Astrocyte (in vitro differentiated cells and primary cell): ENCODE measurements around the gene CNTNAP1. TPM values are rescaled to one million over a fixed set of nuclear protein-coding genes. Genes with fewer than 3 reads are reported as not detected.

Experiments used
- DNase-seq: peaks from one replicate; pipeline ENCODE4 v3.0.0-alpha.2; 2010; ENCODE audit warnings: low read depth
- FAIRE-seq: peaks from 2 replicates; lab custom pipeline; 2011; peaks lifted over from hg19 to GRCh38; lab: Jason Lieb, UNC
- H2AFZ ChIP-seq: 2 replicates; pipeline ENCODE4 v1.6.0; 2012; ENCODE audit warnings: low read depth, low read length, inconsistent platforms
- H3K27ac ChIP-seq: 2 replicates; pipeline ENCODE4 v1.5.1; 2011; ENCODE audit warnings: low read depth, low read length, inconsistent platforms
- H3K27me3 ChIP-seq: 2 replicates; pipeline ENCODE4 v1.6.0; 2011; ENCODE audit warnings: low read length, inconsistent platforms; ENCODE audit not compliant: insufficient read depth
- H3K36me3 ChIP-seq: 2 replicates; pipeline ENCODE4 v1.5.1; 2011; ENCODE audit warnings: low read length, inconsistent platforms; ENCODE audit not compliant: insufficient read depth
- H3K4me1 ChIP-seq: 2 replicates; pipeline ENCODE4 v1.5.1; 2011; ENCODE audit warnings: low read length, inconsistent platforms; ENCODE audit not compliant: insufficient read depth
- H3K4me2 ChIP-seq: 2 replicates; pipeline ENCODE4 v1.6.0; 2012; ENCODE audit warnings: low read length, inconsistent platforms
- H3K4me3 ChIP-seq: 2 replicates; pipeline ENCODE4 v1.5.1; 2011; ENCODE audit warnings: low read depth, mild to moderate bottlenecking, low read length, inconsistent platforms; ENCODE audit not compliant: insufficient read depth
- H3K79me2 ChIP-seq: 2 replicates; pipeline ENCODE4 v1.6.0; 2012; ENCODE audit warnings: mild to moderate bottlenecking, low read length, inconsistent platforms; ENCODE audit not compliant: insufficient read depth
- H3K9ac ChIP-seq: 2 replicates; pipeline ENCODE4 v1.6.0; 2012; ENCODE audit warnings: mild to moderate bottlenecking, low read length, inconsistent platforms
- H3K9me3 ChIP-seq: 2 replicates; pipeline ENCODE4 v1.5.1; 2012; ENCODE audit warnings: low read depth, mild to moderate bottlenecking, low read length, inconsistent platforms; ENCODE audit not compliant: insufficient read depth
- H4K20me1 ChIP-seq: 2 replicates; pipeline ENCODE4 v1.6.0; 2012; ENCODE audit warnings: low read length, inconsistent platforms; ENCODE audit not compliant: insufficient read depth
- H3K27ac Mint-ChIP-seq: one replicate; pipeline ENCODE4 v1.8.0; 2021; ENCODE audit warnings: mild to moderate bottlenecking, mixed read lengths; ENCODE audit not compliant: unreplicated experiment
- H3K27me3 Mint-ChIP-seq: one replicate; pipeline ENCODE4 v1.8.0; 2021; ENCODE audit warnings: low read depth, mixed read lengths; ENCODE audit not compliant: unreplicated experiment
- H3K36me3 Mint-ChIP-seq: one replicate; pipeline ENCODE4 v1.8.0; 2021; ENCODE audit warnings: low read depth, mixed read lengths; ENCODE audit not compliant: unreplicated experiment
- H3K4me1 Mint-ChIP-seq: one replicate; pipeline ENCODE4 v1.8.0; 2021; ENCODE audit warnings: low read depth, mixed read lengths; ENCODE audit not compliant: unreplicated experiment
- H3K4me3 Mint-ChIP-seq: one replicate; pipeline ENCODE4 v1.8.0; 2021; ENCODE audit warnings: mild to moderate bottlenecking, moderate library complexity, mixed read lengths; ENCODE audit not compliant: unreplicated experiment
- H3K9me3 Mint-ChIP-seq: one replicate; pipeline ENCODE4 v1.8.0; 2021; ENCODE audit warnings: mild to moderate bottlenecking, mixed read lengths; ENCODE audit not compliant: unreplicated experiment
- EZH2 ChIP-seq: IDR thresholded peaks from 2 replicates; pipeline ENCODE4 v1.6.1; 2012; ENCODE audit warnings: mild to moderate bottlenecking, low read length, inconsistent platforms; ENCODE audit not compliant: insufficient read depth
- total RNA-seq: library from RNA; stranded (reverse); gene quantifications from 2 replicates; pipeline ENCODE4 v1.2.1, GENCODE V29; 2021
- TF ChIP-seq, protein P1 (sequence below): IDR thresholded peaks from 2 replicates; pipeline ENCODE4 v1.5.1; 2011; ENCODE audit warnings: low read depth, mild to moderate bottlenecking, inconsistent platforms, low read length, moderate library complexity; ENCODE audit not compliant: insufficient read depth

The CNTNAP1 gene
- total RNA-seq, 1 donor from 2014 or later, result 16.4 TPM

GRCh38 chr17:42744806-42745617 lies 62.7 kb downstream of the CNTNAP1 start, which contains the start of gene EZH1:
Gene EZH1 (minus strand): TSS chr17:42745040. CDS start chr17:42728941, 16,099 bp downstream.
- TF ChIP-seq EZH2, result no peak
- TF ChIP-seq, protein P1, sequence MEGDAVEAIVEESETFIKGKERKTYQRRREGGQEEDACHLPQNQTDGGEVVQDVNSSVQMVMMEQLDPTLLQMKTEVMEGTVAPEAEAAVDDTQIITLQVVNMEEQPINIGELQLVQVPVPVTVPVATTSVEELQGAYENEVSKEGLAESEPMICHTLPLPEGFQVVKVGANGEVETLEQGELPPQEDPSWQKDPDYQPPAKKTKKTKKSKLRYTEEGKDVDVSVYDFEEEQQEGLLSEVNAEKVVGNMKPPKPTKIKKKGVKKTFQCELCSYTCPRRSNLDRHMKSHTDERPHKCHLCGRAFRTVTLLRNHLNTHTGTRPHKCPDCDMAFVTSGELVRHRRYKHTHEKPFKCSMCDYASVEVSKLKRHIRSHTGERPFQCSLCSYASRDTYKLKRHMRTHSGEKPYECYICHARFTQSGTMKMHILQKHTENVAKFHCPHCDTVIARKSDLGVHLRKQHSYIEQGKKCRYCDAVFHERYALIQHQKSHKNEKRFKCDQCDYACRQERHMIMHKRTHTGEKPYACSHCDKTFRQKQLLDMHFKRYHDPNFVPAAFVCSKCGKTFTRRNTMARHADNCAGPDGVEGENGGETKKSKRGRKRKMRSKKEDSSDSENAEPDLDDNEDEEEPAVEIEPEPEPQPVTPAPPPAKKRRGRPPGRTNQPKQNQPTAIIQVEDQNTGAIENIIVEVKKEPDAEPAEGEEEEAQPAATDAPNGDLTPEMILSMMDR, result no peak
- peaks cover 18% of the 10 kb centered on the region for H3K79me2 ChIP-seq
- H3K4me2 ChIP-seq, result peak within 1 kb of the TSS; percentile 99
- peaks cover 7% of the 10 kb centered on the region for H3K27me3 ChIP-seq
- no peaks in the 10 kb centered on the region for H3K36me3 Mint-ChIP-seq
- peaks cover 3% of the 10 kb centered on the region for H3K9me3 ChIP-seq
- peaks cover 5% of the 10 kb centered on the region for H3K4me1 Mint-ChIP-seq
- peak; percentile 66 for DNase-seq
- no peaks in the 10 kb centered on the region for H3K36me3 ChIP-seq
- peak within 1 kb of the TSS; percentile 85 for H3K27ac Mint-ChIP-seq
- H3K27ac ChIP-seq, result peak within 1 kb of the TSS; percentile 88
- no peaks in the 10 kb centered on the region for H4K20me1 ChIP-seq
- H3K9me3 Mint-ChIP-seq, result no peaks in the 10 kb centered on the region
- H2AFZ ChIP-seq, result peak within 1 kb of the TSS; percentile 94
- no peak for FAIRE-seq
- peaks cover 10% of the 10 kb centered on the region for H3K4me1 ChIP-seq
- peak within 1 kb of the TSS; percentile 98 for H3K4me3 Mint-ChIP-seq
- H3K4me3 ChIP-seq, result peak within 1 kb of the TSS; percentile 85
- peaks cover 2% of the 10 kb centered on the region for H3K27me3 Mint-ChIP-seq
- peak within 1 kb of the TSS; percentile 89 for H3K9ac ChIP-seq

DNA sequence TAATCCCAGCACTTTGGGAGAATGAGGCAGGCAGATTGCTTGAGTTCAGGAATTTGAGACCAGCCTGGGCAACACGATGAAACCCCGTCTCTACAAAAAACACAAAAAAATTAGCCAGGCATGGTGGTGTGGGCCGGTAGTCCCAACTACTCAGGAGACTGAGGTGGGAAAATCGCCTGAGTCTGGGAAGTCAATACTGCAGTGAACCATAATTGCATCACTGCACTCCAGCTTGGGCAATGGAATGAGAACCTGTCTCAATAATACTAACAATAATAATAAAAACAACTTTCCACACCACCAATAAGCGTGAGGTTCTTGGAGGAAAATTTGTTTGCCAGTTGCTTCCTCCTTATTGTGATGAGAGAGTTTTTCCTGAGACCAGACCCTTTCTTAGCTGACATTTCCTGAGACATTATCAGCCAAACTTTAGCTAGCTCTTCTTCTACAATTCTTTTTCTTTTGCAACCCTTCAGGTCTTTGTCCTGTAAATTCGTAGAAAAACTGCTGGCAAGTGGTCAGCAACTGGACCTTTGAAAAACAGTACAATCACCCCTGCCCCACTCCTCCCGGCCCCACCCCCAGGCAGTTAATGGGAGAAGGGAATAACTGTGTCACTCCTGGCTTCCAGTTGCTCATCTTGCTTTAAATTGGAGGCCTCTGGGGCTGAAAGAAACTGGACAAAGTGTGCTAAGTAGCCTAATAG lies 66.0 kb downstream of the CNTNAP1 start:
- H3K79me2 ChIP-seq, result peaks cover 10% of the 10 kb centered on the region
- peaks cover 10% of the 10 kb centered on the region for H3K4me1 ChIP-seq
- Mint-ChIP-seq H3K9me3 (no peaks in the 10 kb centered on the region), H3K27me3 (peaks cover 11% of the 10 kb centered on the region), H3K27ac (no peak overlapping the region), H3K4me3 (no peak overlapping the region), H3K36me3 (no peaks in the 10 kb centered on the region), H3K4me1 (peaks cover 5% of the 10 kb centered on the region)
- H2AFZ ChIP-seq, result no peak overlapping the region
- no peak overlapping the region for H3K27ac ChIP-seq
- peaks cover 3% of the 10 kb centered on the region for H3K9me3 ChIP-seq
- H3K4me2 ChIP-seq, result no peak overlapping the region
- H3K27me3 ChIP-seq, result peaks cover 7% of the 10 kb centered on the region
- TF ChIP-seq EZH2, result no peak
- TF ChIP-seq, protein P1, result no peak
- H4K20me1 ChIP-seq, result no peaks in the 10 kb centered on the region
- DNase-seq (no peak), FAIRE-seq (no peak)
- no peaks in the 10 kb centered on the region for H3K36me3 ChIP-seq
- H3K4me3 ChIP-seq, result no peak overlapping the region
- no peak overlapping the region for H3K9ac ChIP-seq
